HEK293T (cell line): ENCODE data around the gene NUMBL.

Experiments
- CTCF ChIA-PET: fragments of 350-600 bp; formaldehyde crosslinking; extraction: SDS; loops from one replicate; lab custom pipeline; 2021; ENCODE audit warnings: antibody characterized with exemption, inconsistent platforms; lab: Yijun Ruan, JAX
- POLR2A ChIA-PET: fragments of 350-600 bp; formaldehyde crosslinking; extraction: SDS; loops from one replicate; lab custom pipeline; 2020; ENCODE audit warnings: antibody characterized with exemption, inconsistent platforms; lab: Yijun Ruan, JAX
- DNase-seq: peaks from one replicate; pipeline ENCODE4 v3.0.0; 2012; ENCODE audit warnings: mixed read lengths; ENCODE audit errors: extremely low spot score
- ARNT ChIP-seq: fragments of 450-650 bp; IDR thresholded peaks from 2 replicates; pipeline ENCODE4 v1.6.1; 2017; ENCODE audit warnings: mild to moderate bottlenecking
- BHLHE40 ChIP-seq: fragments of 450-650 bp; IDR thresholded peaks from 2 replicates; pipeline ENCODE4 v1.6.1; 2016; ENCODE audit warnings: mild to moderate bottlenecking, moderate library complexity, borderline replicate concordance
- CTBP1 ChIP-seq: fragments of 450-650 bp; IDR thresholded peaks from 2 replicates; pipeline ENCODE4 v1.6.1; 2016; ENCODE audit warnings: borderline replicate concordance
- ELF4 ChIP-seq: fragments of 450-650 bp; IDR thresholded peaks from 2 replicates; pipeline ENCODE4 v1.6.1; 2017; ENCODE audit warnings: antibody characterized with exemption
- FOXA1 ChIP-seq: fragments of 450-650 bp; IDR thresholded peaks from 2 replicates; pipeline ENCODE4 v1.6.1; 2016; ENCODE audit warnings: mild to moderate bottlenecking
- FOXK2 ChIP-seq: fragments of 450-650 bp; IDR thresholded peaks from 2 replicates; pipeline ENCODE4 v1.6.1; 2016; ENCODE audit warnings: mild to moderate bottlenecking
- FOXM1 ChIP-seq: fragments of 450-650 bp; IDR thresholded peaks from 2 replicates; pipeline ENCODE4 v1.6.1; 2017; ENCODE audit warnings: mild to moderate bottlenecking, borderline replicate concordance
- HDGF ChIP-seq: fragments of 450-650 bp; IDR thresholded peaks from 2 replicates; pipeline ENCODE4 v1.6.1; 2017; ENCODE audit warnings: antibody characterized with exemption, borderline replicate concordance
- L3MBTL2 ChIP-seq: fragments of 450-650 bp; conservative IDR thresholded peaks from 2 replicates; pipeline ENCODE4 v1.6.1; 2016; ENCODE audit warnings: mild to moderate bottlenecking
- LEF1 ChIP-seq: fragments of 450-650 bp; IDR thresholded peaks from 2 replicates; pipeline ENCODE4 v1.6.1; 2017; ENCODE audit warnings: mild to moderate bottlenecking, borderline replicate concordance
- NFRKB ChIP-seq: fragments of 450-650 bp; IDR thresholded peaks from 2 replicates; pipeline ENCODE4 v1.6.1; 2016; ENCODE audit warnings: mild to moderate bottlenecking, moderate library complexity
- PKNOX1 ChIP-seq: fragments of 450-650 bp; IDR thresholded peaks from 2 replicates; pipeline ENCODE4 v1.6.1; 2016
- SP1 ChIP-seq: fragments of 450-650 bp; IDR thresholded peaks from 2 replicates; pipeline ENCODE4 v1.6.1; 2017
- SUZ12 ChIP-seq: fragments of 450-650 bp; IDR thresholded peaks from 2 replicates; pipeline ENCODE4 v1.6.1; 2016; ENCODE audit warnings: mild to moderate bottlenecking
- TARDBP ChIP-seq: fragments of 450-650 bp; IDR thresholded peaks from 2 replicates; pipeline ENCODE4 v1.6.1; 2016
- ZNF384 ChIP-seq: fragments of 450-650 bp; IDR thresholded peaks from 2 replicates; pipeline ENCODE4 v1.6.1; 2016

NUMBL gene

DNA sequence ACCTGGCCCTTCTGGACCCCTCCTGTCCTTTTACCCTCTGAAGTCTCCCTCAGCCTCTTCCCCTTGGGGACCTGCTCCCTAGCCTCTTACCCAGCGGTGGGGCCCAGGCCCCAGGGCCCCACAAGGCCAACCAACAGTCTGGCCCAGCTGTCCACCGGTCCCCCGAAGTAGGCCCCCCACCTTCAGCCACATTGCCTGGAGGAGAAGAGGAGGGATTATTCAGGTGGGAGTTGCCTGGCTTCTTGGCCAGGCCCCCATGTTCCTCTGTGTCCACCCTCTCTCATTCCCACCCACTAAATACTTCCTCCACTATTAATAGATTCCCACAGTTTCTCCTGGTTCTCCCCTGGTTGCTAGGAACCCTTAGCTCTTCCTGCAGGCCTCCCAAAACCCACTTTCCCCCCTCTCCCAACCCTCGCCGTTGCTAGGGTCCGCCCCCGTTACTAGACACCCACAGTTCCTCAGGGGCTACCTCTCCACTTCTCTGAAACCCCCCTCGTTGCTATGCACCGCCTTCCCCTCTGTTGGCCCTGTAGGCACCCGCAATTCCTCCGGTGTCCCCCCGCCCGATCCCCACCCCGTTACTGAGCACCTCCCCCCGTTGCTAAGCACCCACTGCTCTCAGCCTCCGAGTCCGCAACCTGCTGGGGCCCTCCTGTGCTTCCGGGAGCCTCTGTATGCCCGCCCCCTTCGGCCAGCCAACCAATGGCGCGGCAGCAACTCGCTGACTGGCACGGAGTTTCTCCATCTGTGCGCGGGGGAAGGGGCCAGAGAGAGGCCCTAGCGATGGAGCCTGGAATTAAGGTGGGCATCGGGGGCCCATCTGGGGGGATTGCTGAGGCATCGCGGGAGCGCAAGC lies 24.2 kb upstream of the NUMBL start:
- TF ChIP-seq ARNT (no peak), PKNOX1 (peak; percentile 99), CTBP1 (no peak), SP1 (no peak), FOXK2 (no peak), LEF1 (no peak)
- ChIA-PET CTCF (interaction anchor here (0.6 kb wide), 1 partner anchor 14 kb away, joined by 4 read pairs; no protein-coding TSS in a partner anchor), POLR2A (no interaction called here)
- peak; percentile 92 for DNase-seq

GRCh38 chr19:40713939-40714338 lies 23.5 kb upstream of the NUMBL start:
- ChIA-PET CTCF (interaction anchor here (0.6 kb wide), 2 partner anchors 15 to 80 kb away, joined by 4 read pairs; no protein-coding TSS in a partner anchor), POLR2A (no interaction called here)
- TF ChIP-seq NFRKB (no peak), HDGF (no peak), SP1 (no peak), TARDBP (no peak)
- no peak for DNase-seq

DNA sequence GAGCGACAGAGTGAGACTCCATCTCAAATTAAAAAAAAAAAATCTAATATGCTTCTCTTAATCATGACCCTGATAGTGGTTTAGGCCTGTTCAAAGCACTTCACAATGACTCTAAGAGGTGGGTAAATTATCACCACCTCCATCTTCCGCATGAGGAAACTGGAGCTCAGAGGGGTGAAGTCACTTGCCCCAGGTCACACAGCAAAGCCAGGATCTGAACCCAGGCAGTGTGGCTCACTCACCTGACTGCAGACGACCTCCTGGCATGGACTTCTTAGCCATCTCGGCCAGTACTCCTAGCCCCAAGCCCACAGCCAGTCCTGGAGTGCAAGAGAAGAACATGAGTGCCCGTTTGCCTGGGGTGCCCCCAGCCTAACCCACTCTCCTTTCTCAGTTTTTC lies 19.4 kb upstream of the NUMBL start:
- ChIA-PET POLR2A (no interaction called here), CTCF (no interaction called here)
- TF ChIP-seq ARNT (no peak), FOXA1 (no peak), ZNF384 (no peak), SP1 (no peak), LEF1 (no peak), FOXK2 (no peak)
- DNase-seq = no peak

- POLR2A ChIA-PET = no interaction called here
- DNase-seq = no peak
- no peak for TF ChIP-seq LEF1
- TF ChIP-seq ELF4 = no peak
- TF ChIP-seq FOXK2 = no peak
- no peak for TF ChIP-seq BHLHE40
- no peak for TF ChIP-seq FOXM1
- no peak for TF ChIP-seq CTBP1
- CTCF ChIA-PET = no interaction called here
Observed at GRCh38 chr19:40707615-40708014, 17.2 kb upstream of the NUMBL start.

DNA sequence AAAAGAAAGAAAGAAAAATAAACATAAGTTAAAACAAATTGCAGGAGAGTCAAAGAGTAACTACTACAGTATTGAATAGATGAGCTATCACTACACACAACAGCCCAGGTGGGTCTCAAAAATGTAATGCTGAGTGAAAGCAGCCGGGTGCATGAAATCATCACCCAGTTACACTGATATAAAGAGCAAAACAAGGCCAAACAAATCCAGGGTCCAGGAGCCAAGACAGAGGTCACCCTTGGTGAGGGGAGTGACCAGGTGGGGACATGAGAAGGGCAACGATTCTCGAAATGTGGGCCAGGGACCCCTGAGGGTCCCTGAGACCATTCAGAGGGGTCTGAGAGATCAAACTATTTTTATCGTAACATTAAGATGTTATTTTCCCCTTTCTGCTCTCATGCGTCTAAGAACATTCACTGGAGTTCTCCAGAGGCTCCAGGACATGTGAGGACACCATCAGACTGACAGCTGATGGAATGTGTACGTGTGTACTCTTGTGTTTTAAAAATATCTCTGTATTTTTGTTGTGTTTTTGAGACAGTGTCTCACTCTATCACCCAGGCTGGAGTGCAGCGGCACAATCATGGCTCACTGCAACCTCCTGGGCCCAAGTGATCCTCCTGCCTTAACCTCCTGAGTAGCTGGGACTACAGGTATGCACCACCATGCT lies 15.6 kb upstream of the NUMBL start:
- POLR2A ChIA-PET = interaction anchor here (0.7 kb wide), 1 partner anchor 15 kb away, joined by 3 read pairs; no protein-coding TSS in a partner anchor
- CTCF ChIA-PET = no interaction called here
- no peak for DNase-seq
- no peak for TF ChIP-seq ZNF384
- TF ChIP-seq BHLHE40 = no peak
- TF ChIP-seq LEF1 = no peak
- no peak for TF ChIP-seq SP1
- no peak for TF ChIP-seq PKNOX1
- no peak for TF ChIP-seq NFRKB
- TF ChIP-seq FOXM1 = no peak
- TF ChIP-seq FOXK2 = no peak
- TF ChIP-seq SUZ12 = no peak
- TF ChIP-seq L3MBTL2 = no peak
- TF ChIP-seq HDGF = no peak
- TF ChIP-seq ELF4 = no peak
- no peak for TF ChIP-seq ARNT
- TF ChIP-seq FOXA1 = no peak
- TF ChIP-seq TARDBP = no peak
- TF ChIP-seq CTBP1 = no peak

GRCh38 chr19:40705362-40705651 lies 14.9 kb upstream of the NUMBL start:
- no peak for DNase-seq
- POLR2A ChIA-PET = no interaction called here
- no peak for TF ChIP-seq ELF4
- CTCF ChIA-PET = no interaction called here

- ChIA-PET CTCF (interaction anchor here (0.8 kb wide), 1 partner anchor 41 kb away, joined by 3 read pairs; no protein-coding TSS in a partner anchor), POLR2A (interaction anchor here (0.8 kb wide), 1 partner anchor 44 kb away, joined by 3 read pairs; no protein-coding TSS in a partner anchor)
- no peak for DNase-seq
- TF ChIP-seq CTBP1 (no peak), FOXA1 (no peak), FOXM1 (no peak), ZNF384 (no peak), TARDBP (no peak), L3MBTL2 (no peak), PKNOX1 (no peak), BHLHE40 (no peak)
Observed at GRCh38 chr19:40704491-40705361, 14.3 kb upstream of the NUMBL start.
